Cardiac septum (tissue), 1 donor: ENCODE results near the gene OR4D1. TPM values are rescaled to one million over a fixed set of nuclear protein-coding genes. Genes with fewer than 3 reads are reported as not detected.

ENCODE experiments used
- DNase-seq: peaks from one replicate; pipeline ENCODE4 v3.0.0-alpha.2; 2020; ENCODE audit warnings: low spot score
- intact Hi-C: fragments of 100-400 bp; cut with DNase I; formaldehyde crosslinking; loops from one replicate; pipeline ENCODE4 v1.14.0; 2022
- total RNA-seq: library from RNA; stranded (reverse); fragmentation: NEBNext Ultra II Directional; extraction: Animal tissue kit (Norgen Biotek cat#: 25700); gene quantifications from one replicate; pipeline ENCODE4 v1.2.1, GENCODE V29; 2021
- donor health status: DM: no; HTN: no; CAD: no.

Gene OR4D1
- total RNA-seq, 1 donor from 2014 or later, result not detected

GRCh38 chr17:58148609-58149008 is 425 bp downstream of the OR4D1 start:
- intact Hi-C loops, result no loop called here
- no peak for DNase-seq

GRCh38 chr17:58150394-58150793 is 2.2 kb downstream of the OR4D1 start:
- DNase-seq, result no peak
- intact Hi-C loops, result no loop called here

GRCh38 chr17:58153046-58153445 is 4.9 kb downstream of the OR4D1 start:
- DNase-seq, result no peak
- intact Hi-C loops, result no loop called here

GRCh38 chr17:58153671-58154070 is 5.5 kb downstream of the OR4D1 start:
- intact Hi-C loops, result no loop called here
- no peak for DNase-seq

GRCh38 chr17:58156839-58157803 is 8.9 kb downstream of the OR4D1 start:
- intact Hi-C loops, result no loop called here
- DNase-seq, result no peak

- intact Hi-C loops, result no loop called here
- no peak for DNase-seq
Measured at GRCh38 chr17:58158181-58158580, 10.0 kb downstream of the OR4D1 start.

GRCh38 chr17:58161566-58161965 is 13.4 kb downstream of the OR4D1 start:
- intact Hi-C loops, result no loop called here
- DNase-seq, result no peak

- intact Hi-C loops, result no loop called here
- no peak for DNase-seq
Measured at GRCh38 chr17:58165981-58166380, 17.8 kb downstream of the OR4D1 start.

- DNase-seq, result no peak
- intact Hi-C loops, result no loop called here
Measured at GRCh38 chr17:58166682-58167081, 18.5 kb downstream of the OR4D1 start, which contains the start of gene OR4D2. Gene OR4D2 (plus strand): TSS chr17:58166982. CDS start chr17:58169656, 2,674 bp downstream.

- no peak for DNase-seq
- intact Hi-C loops, result no loop called here
Measured at GRCh38 chr17:58170622-58171021, 22.4 kb downstream of the OR4D1 start.

- intact Hi-C loops, result no loop called here
- DNase-seq, result no peak
Measured at GRCh38 chr17:58172369-58173071, 24.3 kb downstream of the OR4D1 start.

- intact Hi-C loops, result no loop called here
- DNase-seq, result no peak
Measured at GRCh38 chr17:58174871-58175270, 26.7 kb downstream of the OR4D1 start.

GRCh38 chr17:58176200-58176599 is 28.0 kb downstream of the OR4D1 start:
- no peak for DNase-seq
- intact Hi-C loops, result no loop called here

- DNase-seq, result no peak
- intact Hi-C loops, result no loop called here
Measured at GRCh38 chr17:58181796-58182195, 33.6 kb downstream of the OR4D1 start.

- no peak for DNase-seq
- intact Hi-C loops, result no loop called here
Measured at GRCh38 chr17:58183514-58183913, 35.3 kb downstream of the OR4D1 start.

GRCh38 chr17:58184308-58184985 is 36.3 kb downstream of the OR4D1 start:
- no peak for DNase-seq
- intact Hi-C loops, result no loop called here

- intact Hi-C loops, result no loop called here
- DNase-seq, result no peak
Measured at GRCh38 chr17:58184986-58185761, 37.0 kb downstream of the OR4D1 start.

- intact Hi-C loops, result no loop called here
- no peak for DNase-seq
Measured at GRCh38 chr17:58186591-58186990, 38.4 kb downstream of the OR4D1 start.

- intact Hi-C loops, result no loop called here
- DNase-seq, result no peak
Measured at GRCh38 chr17:58187063-58187462, 38.9 kb downstream of the OR4D1 start.
